Measurements from ENCODE around the gene MYL5. TPM values are rescaled to one million over a fixed set of nuclear protein-coding genes. Genes with fewer than 3 reads are reported as not detected.

The MYL5 gene
- polyA plus RNA-seq, 1 donor from 2014 or later, result 15.1 TPM

GRCh38 chr4:646460-646859 lies 27.9 kb upstream of the MYL5 start:
- no peaks in the 10 kb centered on the region for H3K36me3 ChIP-seq (ENCODE audit: insufficient read depth, low read length)
- no peak overlapping the region for H2AFZ ChIP-seq (ENCODE audit: low read depth, low read length)
- H3K4me3 ChIP-seq (ENCODE audit: low read length), result no peak overlapping the region
- H3K9me3 ChIP-seq (ENCODE audit: low read length), result no peaks in the 10 kb centered on the region
- H3K9ac ChIP-seq (ENCODE audit: low read length), result no peak overlapping the region
- H4K20me1 ChIP-seq (ENCODE audit: insufficient read depth), result no peaks in the 10 kb centered on the region
- no peak overlapping the region for H3K27ac ChIP-seq (ENCODE audit: low read length)
- TF ChIP-seq CTCF (IDR thresholded peaks at IDR 0.05; ENCODE audit: poor library complexity, severe bottlenecking) (no peak), REST (IDR thresholded peaks at IDR 0.05; ENCODE audit: borderline replicate concordance) (no peak), POLR2AphosphoS5 (IDR thresholded peaks at IDR 0.05) (no peak), EZH2 (IDR thresholded peaks at IDR 0.05; ENCODE audit: borderline replicate concordance, insufficient read depth, low read length, poor library complexity, severe bottlenecking) (no peak)
- H3K79me2 ChIP-seq (replicated peaks; ENCODE audit: insufficient read depth, low read length), result no peaks in the 10 kb centered on the region
- no peaks in the 10 kb centered on the region for H3F3A ChIP-seq (ENCODE audit: insufficient read depth, low read length, poor library complexity, severe bottlenecking)
- no peaks in the 10 kb centered on the region for H3K9me2 ChIP-seq (ENCODE audit: insufficient read depth, low read length)
- H3K4me2 ChIP-seq (ENCODE audit: low read length), result no peak overlapping the region
- H3K27me3 ChIP-seq (ENCODE audit: insufficient read depth, low read depth, low read length), result no peaks in the 10 kb centered on the region

- Histone ChIP-seq H3K9me3 (ENCODE audit: low read length) (no peaks in the 10 kb centered on the region), H3K27ac (ENCODE audit: low read length) (no peak overlapping the region), H3K79me2 (replicated peaks; ENCODE audit: insufficient read depth, low read length) (no peaks in the 10 kb centered on the region), H4K20me1 (ENCODE audit: insufficient read depth) (no peaks in the 10 kb centered on the region), H3F3A (ENCODE audit: insufficient read depth, low read length, poor library complexity, severe bottlenecking) (no peaks in the 10 kb centered on the region), H2AFZ (ENCODE audit: low read depth, low read length) (no peak overlapping the region), H3K4me3 (ENCODE audit: low read length) (no peak overlapping the region), H3K36me3 (ENCODE audit: insufficient read depth, low read length) (no peaks in the 10 kb centered on the region), H3K9ac (ENCODE audit: low read length) (no peak overlapping the region), H3K9me2 (ENCODE audit: insufficient read depth, low read length) (no peaks in the 10 kb centered on the region), H3K27me3 (ENCODE audit: insufficient read depth, low read depth, low read length) (no peaks in the 10 kb centered on the region), H3K4me2 (ENCODE audit: low read length) (no peak overlapping the region)
- TF ChIP-seq MXI1 (conservative IDR thresholded peaks at IDR 0.05; ENCODE audit: poor library complexity, severe bottlenecking) (no peak), POLR2AphosphoS5 (IDR thresholded peaks at IDR 0.05) (no peak), SMC3 (conservative IDR thresholded peaks at IDR 0.05; ENCODE audit: poor library complexity) (no peak), RAD21 (conservative IDR thresholded peaks at IDR 0.05) (no peak), CTCF (IDR thresholded peaks at IDR 0.05; ENCODE audit: poor library complexity, severe bottlenecking) (no peak), REST (IDR thresholded peaks at IDR 0.05; ENCODE audit: borderline replicate concordance) (no peak), EP300 (conservative IDR thresholded peaks at IDR 0.05; ENCODE audit: poor library complexity, severe bottlenecking) (no peak), EZH2 (IDR thresholded peaks at IDR 0.05; ENCODE audit: borderline replicate concordance, insufficient read depth, low read length, poor library complexity, severe bottlenecking) (no peak)
Observed at GRCh38 chr4:647481-647880, 26.9 kb upstream of the MYL5 start.

Data from neural cell (in vitro differentiated cells).